T-cell (primary cell): Measurements from ENCODE around the gene ADGRL3. TPM values are rescaled to one million over a fixed set of nuclear protein-coding genes. Genes with fewer than 3 reads are reported as not detected.

ENCODE experiments used
- ATAC-seq, 4 experiments: fragments of 200-7000 bp in 3 of 4; fragments of 150-1000 bp in 1 of 4; cut with Tn5 transposase; replicated peaks in 1 of 4; 1 replicate in 3 of 4; 2 replicates in 1 of 4; pipeline ENCODE4 v1.10.0; 2021; ENCODE audit warnings: moderate library complexity in 3 of 4, mild to moderate bottlenecking in 2 of 4, moderate number of reproducible peaks in 1 of 4
- CTCF ChIA-PET, 2 donors: fragments of 300-600 bp; sonication (Branson Sonifier 250); formaldehyde crosslinking; loops; one replicate each; lab custom pipeline; 2022; ENCODE audit warnings: antibody characterized with exemption in 2 of 2; lab: Charles Lee
- POLR2A ChIA-PET, 2 donors: fragments of 300-600 bp; sonication (Branson Sonifier 250); formaldehyde crosslinking; loops; one replicate each; lab custom pipeline; 2022; ENCODE audit warnings: antibody characterized with exemption in 2 of 2; lab: Charles Lee
- DNase-seq, 35 experiments: peaks; one replicate each; pipeline versions ENCODE4 v3.0.0 to v3.0.0-alpha.2; 2013 to 2023
- H3K27ac ChIP-seq: one replicate; pipeline ENCODE4 v1.5.1; 2013; ENCODE audit warnings: low read length
- H3K27me3 ChIP-seq, 2 experiments: replicated peaks in 1 of 2; 1 replicate in 1 of 2; 2 replicates in 1 of 2; pipeline versions ENCODE4 v1.6.1 to v1.7.0; 2013; ENCODE audit warnings: low read length in 1 of 2, mixed read lengths in 1 of 2; ENCODE audit not compliant: control insufficient read depth in 2 of 2, insufficient read depth in 2 of 2; ENCODE audit errors: extremely low read depth in 1 of 2
- H3K36me3 ChIP-seq, 2 donors: 1 replicate in 1 of 2; 2 replicates in 1 of 2; pipeline versions ENCODE4 v1.6.1 to v1.7.0; 2013; ENCODE audit warnings: low read length in 1 of 2; ENCODE audit not compliant: control insufficient read depth in 2 of 2, insufficient read depth in 1 of 2; ENCODE audit errors: extremely low read depth in 1 of 2
- H3K4me1 ChIP-seq, 2 experiments: 1 replicate in 1 of 2; 2 replicates in 1 of 2; pipeline versions ENCODE4 v1.6.1 to v1.7.0; 2013; ENCODE audit warnings: low read length in 2 of 2, mixed read lengths in 1 of 2; ENCODE audit not compliant: insufficient read depth in 2 of 2, control insufficient read depth in 1 of 2; ENCODE audit errors: extremely low read depth in 1 of 2
- H3K4me3 ChIP-seq, 2 donors: 1 replicate in 1 of 2; 2 replicates in 1 of 2; pipeline versions ENCODE4 v1.5.1 to v1.7.0; 2013; ENCODE audit warnings: mild to moderate bottlenecking in 2 of 2, low read length in 1 of 2, moderate library complexity in 1 of 2; ENCODE audit not compliant: control insufficient read depth in 1 of 2; ENCODE audit errors: extremely low read depth in 1 of 2
- H3K9me3 ChIP-seq: 2 replicates; pipeline ENCODE4 v1.7.0; 2013
- H3K27ac Mint-ChIP-seq, 2 donors: one replicate each; pipeline ENCODE4 v1.8.0; 2020 to 2021; ENCODE audit warnings: mild to moderate bottlenecking in 2 of 2, mixed read lengths in 2 of 2
- H3K27me3 Mint-ChIP-seq, 2 donors: one replicate each; pipeline ENCODE4 v1.8.0; 2021 to 2022; ENCODE audit warnings: mixed read lengths in 2 of 2
- H3K36me3 Mint-ChIP-seq: one replicate; pipeline ENCODE4 v1.8.0; 2021; ENCODE audit warnings: mixed read lengths
- H3K4me1 Mint-ChIP-seq, 3 donors: one replicate each; pipeline ENCODE4 v1.8.0; 2020 to 2022; ENCODE audit warnings: mixed read lengths in 3 of 3, mild to moderate bottlenecking in 1 of 3
- H3K4me3 Mint-ChIP-seq, 3 donors: one replicate each; pipeline ENCODE4 v1.8.0; 2020 to 2022; ENCODE audit warnings: mild to moderate bottlenecking in 3 of 3, mixed read lengths in 3 of 3, moderate library complexity in 3 of 3
- H3K9me3 Mint-ChIP-seq, 3 donors: one replicate each; pipeline ENCODE4 v1.8.0; 2020 to 2022; ENCODE audit warnings: mixed read lengths in 3 of 3
- WGBS: methylation state at CpG from one replicate; pipeline ENCODE4 v1.1.5; 2013; ENCODE audit warnings: missing lambda C conversion rate; ENCODE audit not compliant: insufficient coverage; 5-methylcytosine and 5-hydroxymethylcytosine counted together
- total RNA-seq, 35 experiments: library from RNA in 6 of 35; stranded (reverse) in 6 of 35; fragments of 120-200 nt in 1 of 35; gene quantifications; one replicate each; pipeline versions ENCODE4 v1.2.1 to v1.2.4 and lab custom pipeline; 2013 to 2026

The ADGRL3 gene
- total RNA-seq, 5 donors from 2014 or later (not counting 1 experiment from before 2014, with no cell fraction given), result 0.09 TPM; not detected in 4

DNA sequence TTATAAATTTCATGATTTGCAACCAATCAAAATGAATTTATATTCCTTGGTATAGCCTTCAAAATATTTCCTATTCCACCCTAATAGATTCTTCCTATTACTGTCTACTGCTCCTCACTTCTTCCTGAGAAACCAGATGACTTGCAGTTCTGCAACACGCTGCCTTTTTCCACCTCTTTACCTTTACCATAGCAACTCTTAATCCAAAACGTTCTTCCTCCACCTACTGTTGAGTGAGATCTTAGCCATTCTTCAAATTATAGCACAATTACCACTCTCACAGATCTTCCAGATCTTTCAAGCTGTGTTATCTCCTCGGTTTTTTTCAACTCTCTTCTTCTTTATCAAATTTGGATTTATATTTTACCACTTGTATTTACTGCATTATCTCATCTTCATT is 289.8 kb downstream of the ADGRL3 start:
- ATAC-seq (no peak), DNase-seq (no peak)
- CTCF ChIA-PET, result no interaction called here
- Mint-ChIP-seq H3K27ac (no peak overlapping the region), H3K9me3 (peaks cover 7 to 21% (median 14%) of the 10 kb centered on the region in 3 donors), H3K4me1 (no peaks in the 10 kb centered on the region), H3K27me3 (no peaks in the 10 kb centered on the region), H3K4me3 (no peak overlapping the region), H3K36me3 (no peaks in the 10 kb centered on the region)
- POLR2A ChIA-PET, result no interaction called here
- Histone ChIP-seq H3K9me3 (no peaks in the 10 kb centered on the region), H3K4me1 (no peaks in the 10 kb centered on the region), H3K27ac (no peak overlapping the region), H3K27me3 (no peaks in the 10 kb centered on the region), H3K36me3 (no peaks in the 10 kb centered on the region), H3K4me3 (no peak overlapping the region)
- 39% methylated on average over 3 of the region's 3 CpGs for WGBS

DNA sequence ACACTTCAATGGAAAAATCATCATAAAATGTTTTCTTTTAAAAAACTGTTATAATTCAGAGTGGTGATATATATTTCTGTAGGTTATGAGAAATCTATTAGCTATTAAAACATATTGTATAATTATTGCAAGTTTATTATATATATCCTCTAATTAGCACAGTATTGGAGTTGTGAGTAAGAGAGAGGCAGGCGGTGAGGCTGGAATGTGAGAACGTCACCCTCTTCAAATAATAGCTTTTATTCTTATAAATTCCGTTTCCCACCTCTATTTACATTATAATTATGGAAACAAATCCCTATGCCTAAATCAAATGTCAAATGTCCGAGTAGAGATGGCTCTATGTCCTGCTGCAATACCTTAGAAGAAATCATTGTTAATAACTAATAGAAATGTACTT is 292.9 kb downstream of the ADGRL3 start:
- no peak overlapping the region for H3K27ac Mint-ChIP-seq
- DNase-seq (no peak), ATAC-seq (no peak)
- no peaks in the 10 kb centered on the region for H3K36me3 Mint-ChIP-seq
- H3K36me3 ChIP-seq, result no peaks in the 10 kb centered on the region
- POLR2A ChIA-PET, result no interaction called here
- WGBS, result no CpG with 5 or more reads among the region's 4 CpGs
- no peak overlapping the region for H3K4me3 Mint-ChIP-seq
- H3K9me3 Mint-ChIP-seq, result peaks cover 7 to 12% (median 10%) of the 10 kb centered on the region in 3 donors
- H3K27me3 ChIP-seq, result no peaks in the 10 kb centered on the region
- no peaks in the 10 kb centered on the region for H3K27me3 Mint-ChIP-seq
- no peaks in the 10 kb centered on the region for H3K9me3 ChIP-seq
- no peak overlapping the region for H3K27ac ChIP-seq
- H3K4me3 ChIP-seq, result no peak overlapping the region
- no peaks in the 10 kb centered on the region for H3K4me1 ChIP-seq
- CTCF ChIA-PET, result no interaction called here
- H3K4me1 Mint-ChIP-seq, result no peaks in the 10 kb centered on the region

DNA sequence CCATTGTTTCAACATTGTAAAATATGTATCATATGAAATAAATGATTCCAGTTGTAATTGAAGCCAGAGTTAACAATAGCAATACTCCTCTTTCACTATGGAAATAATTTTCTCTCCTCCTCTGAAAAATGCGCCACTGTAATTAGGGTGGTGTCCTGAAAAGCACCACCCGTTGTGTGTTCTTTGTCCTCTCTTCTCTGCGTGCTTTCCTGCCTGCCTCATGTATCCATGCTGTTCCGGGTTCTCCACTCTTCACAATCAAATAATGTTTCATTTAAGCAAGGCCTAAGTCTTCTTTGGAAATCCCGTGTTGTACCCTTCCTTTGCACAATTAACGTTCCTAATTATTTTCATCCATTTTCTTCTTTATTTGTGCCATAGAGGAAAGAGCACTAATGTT is 293.3 kb downstream of the ADGRL3 start:
- no peaks in the 10 kb centered on the region for H3K4me1 Mint-ChIP-seq
- ATAC-seq, result no peak
- H3K27ac ChIP-seq, result no peak overlapping the region
- no peak for DNase-seq
- H3K36me3 Mint-ChIP-seq, result no peaks in the 10 kb centered on the region
- no peak overlapping the region for H3K4me3 ChIP-seq
- H3K4me3 Mint-ChIP-seq, result no peak overlapping the region
- CTCF ChIA-PET, result no interaction called here
- no peaks in the 10 kb centered on the region for H3K4me1 ChIP-seq
- no peak overlapping the region for H3K27ac Mint-ChIP-seq
- H3K27me3 ChIP-seq, result no peaks in the 10 kb centered on the region
- peaks cover 5 to 10% (median 10%) of the 10 kb centered on the region in 3 donors for H3K9me3 Mint-ChIP-seq
- 100% methylated on average over 2 of the region's 6 CpGs for WGBS
- POLR2A ChIA-PET, result no interaction called here
- no peaks in the 10 kb centered on the region for H3K36me3 ChIP-seq
- H3K27me3 Mint-ChIP-seq, result no peaks in the 10 kb centered on the region
- no peaks in the 10 kb centered on the region for H3K9me3 ChIP-seq

DNA sequence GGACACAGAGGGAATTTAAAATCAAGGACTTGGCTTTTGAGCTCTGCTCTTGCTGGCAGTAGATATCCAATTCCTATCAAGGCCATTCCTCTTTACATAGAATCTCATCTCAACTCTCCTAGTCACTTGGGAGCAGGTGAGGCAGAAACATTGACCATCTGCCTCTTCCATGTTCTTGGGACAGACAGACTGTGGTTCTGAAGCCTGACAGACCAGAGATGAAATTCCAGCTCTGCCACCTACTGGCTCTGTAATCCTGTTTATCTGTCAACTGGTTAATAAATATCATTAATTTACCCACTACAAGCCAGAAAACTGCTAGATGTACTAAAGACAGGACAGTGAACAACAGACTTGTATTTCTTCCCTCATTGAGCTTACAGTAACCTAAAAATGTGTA is 300.8 kb downstream of the ADGRL3 start:
- H3K4me3 Mint-ChIP-seq, result no peak overlapping the region
- H3K4me1 Mint-ChIP-seq, result no peaks in the 10 kb centered on the region
- H3K27me3 ChIP-seq, result no peaks in the 10 kb centered on the region
- H3K9me3 ChIP-seq, result no peaks in the 10 kb centered on the region
- ATAC-seq (no peak), DNase-seq (no peak)
- H3K36me3 ChIP-seq, result no peaks in the 10 kb centered on the region
- ChIA-PET POLR2A (no interaction called here), CTCF (no interaction called here)
- H3K4me1 ChIP-seq, result no peaks in the 10 kb centered on the region
- peaks cover 0 to 11% (median 4%) of the 10 kb centered on the region in 3 donors for H3K9me3 Mint-ChIP-seq
- no peaks in the 10 kb centered on the region for H3K36me3 Mint-ChIP-seq
- no peak overlapping the region for H3K4me3 ChIP-seq
- no peaks in the 10 kb centered on the region for H3K27me3 Mint-ChIP-seq
- H3K27ac Mint-ChIP-seq, result no peak overlapping the region
- H3K27ac ChIP-seq, result no peak overlapping the region

DNA sequence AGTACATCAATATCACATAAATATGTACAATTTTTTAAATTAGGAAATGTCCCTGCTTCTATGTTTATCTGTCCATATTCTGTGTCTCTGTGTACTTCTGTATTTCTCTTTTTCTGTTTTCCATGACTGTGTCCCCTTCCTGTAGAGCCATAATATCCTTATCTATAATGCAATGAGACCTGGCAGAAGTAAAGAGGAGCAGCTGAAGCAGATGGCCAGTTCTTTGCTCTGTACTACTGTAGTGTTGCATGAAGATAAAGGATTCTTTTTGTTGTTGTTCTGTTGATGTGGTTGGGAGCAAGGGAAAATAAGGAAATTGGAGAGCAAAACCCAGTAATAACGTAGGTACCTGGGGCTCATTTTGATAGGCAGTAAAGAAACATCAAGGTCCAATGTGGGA is 301.7 kb downstream of the ADGRL3 start:
- Histone ChIP-seq H3K27me3 (no peaks in the 10 kb centered on the region), H3K9me3 (no peaks in the 10 kb centered on the region), H3K4me1 (no peaks in the 10 kb centered on the region), H3K4me3 (no peak overlapping the region), H3K36me3 (no peaks in the 10 kb centered on the region), H3K27ac (no peak overlapping the region)
- POLR2A ChIA-PET, result no interaction called here
- WGBS, result no CpG with 5 or more reads among the region's 1 CpG
- H3K36me3 Mint-ChIP-seq, result no peaks in the 10 kb centered on the region
- no peak overlapping the region for H3K27ac Mint-ChIP-seq
- peaks cover under 1 to 14% (median 4%) of the 10 kb centered on the region in 3 donors for H3K9me3 Mint-ChIP-seq
- ATAC-seq (no peak), DNase-seq (no peak)
- CTCF ChIA-PET, result no interaction called here
- no peaks in the 10 kb centered on the region for H3K27me3 Mint-ChIP-seq
- H3K4me3 Mint-ChIP-seq, result no peak overlapping the region
- no peaks in the 10 kb centered on the region for H3K4me1 Mint-ChIP-seq

DNA sequence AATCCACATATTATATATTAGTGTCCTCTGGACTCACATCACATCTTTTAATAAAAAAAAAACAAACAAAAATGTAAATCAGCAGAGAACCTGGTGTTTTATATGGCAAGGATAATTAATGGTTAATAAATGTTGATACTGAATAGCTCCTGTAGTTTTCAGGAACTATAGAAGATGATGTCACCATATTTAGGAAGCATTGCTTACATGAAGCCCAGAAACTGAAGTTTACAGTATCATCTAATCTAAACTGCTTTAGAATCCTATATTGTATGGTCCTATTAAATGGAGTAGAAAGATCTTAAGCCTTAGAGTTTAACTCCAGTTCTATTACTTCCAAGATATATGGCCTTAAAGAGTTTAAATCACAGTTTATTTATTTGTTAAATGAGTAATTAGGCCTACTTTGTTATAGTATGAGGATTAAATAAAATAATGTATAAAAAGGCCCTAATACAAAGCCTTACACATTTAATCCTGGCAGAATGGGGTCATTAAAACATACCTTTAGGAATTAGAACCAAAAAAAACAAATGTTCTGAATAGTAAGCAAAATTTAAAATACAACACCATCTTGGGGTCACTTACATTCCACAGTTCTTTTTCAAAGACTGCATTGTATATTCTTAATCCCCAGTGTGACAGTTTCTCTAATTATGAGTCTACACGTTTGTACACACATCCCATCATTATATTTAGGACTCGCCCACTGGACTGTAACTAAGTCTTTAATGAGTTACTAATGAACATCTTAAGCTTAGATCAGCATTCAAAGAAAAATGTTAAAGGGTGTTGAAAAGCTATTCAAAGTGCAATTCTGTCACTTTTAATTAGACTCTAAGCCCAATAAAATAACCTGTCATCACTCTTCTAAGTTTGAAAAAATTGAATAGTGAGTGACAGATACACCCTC is 305.9 kb downstream of the ADGRL3 start:
- Mint-ChIP-seq H3K27me3 (no peaks in the 10 kb centered on the region), H3K9me3 (peaks cover 4 to 16% (median 9%) of the 10 kb centered on the region in 3 donors), H3K36me3 (no peaks in the 10 kb centered on the region), H3K4me1 (no peaks in the 10 kb centered on the region), H3K4me3 (no peak overlapping the region), H3K27ac (no peak overlapping the region)
- no peak for ATAC-seq
- POLR2A ChIA-PET, result no interaction called here
- DNase-seq, result no peak
- Histone ChIP-seq H3K27ac (no peak overlapping the region), H3K36me3 (no peaks in the 10 kb centered on the region), H3K4me1 (no peaks in the 10 kb centered on the region), H3K27me3 (no peaks in the 10 kb centered on the region), H3K4me3 (no peak overlapping the region), H3K9me3 (no peaks in the 10 kb centered on the region)
- no CpG with 5 or more reads among the region's 2 CpGs for WGBS
- CTCF ChIA-PET, result no interaction called here
